M059J (cell line): ENCODE results near the gene NPPA. TPM values are rescaled to one million over a fixed set of nuclear protein-coding genes. Genes with fewer than 3 reads are reported as not detected.
"Not testable (repeated sequence)": the region's sequence is repeated elsewhere in the genome, so short reads cannot be mapped to it uniquely, and the experiment has no call there.

Experiments used
- DNase-seq: peaks from one replicate; pipeline ENCODE4 v3.0.0-alpha.2; 2012; ENCODE audit warnings: low read depth
- total RNA-seq: library from RNA; depleted of rRNA; stranded (reverse); fragments of >200 nt; shearing (Covaris generic); gene quantifications from 2 replicates; pipeline ENCODE4 v1.2.3, GENCODE V29; 2014; rRNA removed

The NPPA gene
- not detected in 2 replicates for total RNA-seq

DNA sequence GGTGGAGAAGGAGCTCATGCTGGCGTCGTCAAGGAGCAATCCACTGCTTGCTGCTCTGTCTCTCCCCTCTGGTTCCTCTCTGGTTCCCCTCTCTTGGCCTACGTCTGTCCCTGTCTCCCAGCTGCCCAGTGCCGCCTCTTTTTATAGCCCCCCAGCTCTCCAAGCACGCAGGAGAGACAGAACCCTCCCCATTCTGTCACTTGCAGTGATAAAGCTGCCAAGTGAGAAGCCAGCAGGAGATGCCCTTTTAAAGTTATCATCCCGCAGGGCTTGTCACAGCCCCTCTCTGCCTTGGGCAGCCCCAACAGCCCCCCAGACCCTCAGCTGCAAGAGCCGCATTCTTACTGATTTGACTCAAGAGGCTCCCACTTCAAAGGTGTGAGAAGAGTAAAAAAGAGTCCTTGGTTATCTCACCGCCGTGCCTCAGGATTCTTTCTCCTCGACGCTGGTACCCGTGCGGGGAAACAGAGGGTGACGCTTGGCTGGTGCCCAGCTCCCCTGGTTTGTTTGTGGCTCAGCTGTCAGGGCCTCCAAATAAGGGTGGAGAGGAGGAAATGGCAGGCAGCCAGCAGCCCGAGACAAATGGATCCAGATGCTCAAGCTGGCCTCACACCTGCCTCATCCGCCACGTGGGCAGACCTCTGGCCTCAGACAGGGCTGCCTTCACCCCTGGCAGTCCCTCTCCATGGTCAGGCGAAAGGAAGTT, at the start of gene NPPA:
Gene NPPA, minus strand, starts transcription at position 117 of the 706 bp plus-strand sequence. Its CDS starts 99 bp downstream, at position 18.
- DNase-seq = no peak

DNA sequence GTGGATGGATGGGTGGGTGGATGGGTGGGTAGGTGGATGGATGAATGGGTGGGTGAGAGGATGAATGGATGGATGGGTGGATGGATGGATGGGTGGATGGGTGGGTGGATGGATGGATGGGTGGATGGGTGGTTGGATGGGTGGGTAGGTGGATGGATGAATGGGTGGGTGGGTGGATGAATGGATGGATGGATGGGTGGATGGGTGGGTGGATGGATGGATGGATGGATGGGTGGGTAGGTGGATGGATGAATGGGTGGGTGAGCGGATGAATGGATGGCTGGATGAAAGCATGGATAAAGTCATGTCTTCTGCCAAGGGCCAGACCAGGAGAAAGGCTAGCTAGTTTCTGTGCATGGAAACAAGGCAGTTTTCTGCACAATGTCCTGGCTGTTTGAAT, 46.9 kb upstream of the NPPA start:
- DNase-seq = not testable (repeated sequence)

GRCh38 chr1:11893907-11894251, 46.3 kb upstream of the NPPA start:
- DNase-seq = peak; percentile 42

DNA sequence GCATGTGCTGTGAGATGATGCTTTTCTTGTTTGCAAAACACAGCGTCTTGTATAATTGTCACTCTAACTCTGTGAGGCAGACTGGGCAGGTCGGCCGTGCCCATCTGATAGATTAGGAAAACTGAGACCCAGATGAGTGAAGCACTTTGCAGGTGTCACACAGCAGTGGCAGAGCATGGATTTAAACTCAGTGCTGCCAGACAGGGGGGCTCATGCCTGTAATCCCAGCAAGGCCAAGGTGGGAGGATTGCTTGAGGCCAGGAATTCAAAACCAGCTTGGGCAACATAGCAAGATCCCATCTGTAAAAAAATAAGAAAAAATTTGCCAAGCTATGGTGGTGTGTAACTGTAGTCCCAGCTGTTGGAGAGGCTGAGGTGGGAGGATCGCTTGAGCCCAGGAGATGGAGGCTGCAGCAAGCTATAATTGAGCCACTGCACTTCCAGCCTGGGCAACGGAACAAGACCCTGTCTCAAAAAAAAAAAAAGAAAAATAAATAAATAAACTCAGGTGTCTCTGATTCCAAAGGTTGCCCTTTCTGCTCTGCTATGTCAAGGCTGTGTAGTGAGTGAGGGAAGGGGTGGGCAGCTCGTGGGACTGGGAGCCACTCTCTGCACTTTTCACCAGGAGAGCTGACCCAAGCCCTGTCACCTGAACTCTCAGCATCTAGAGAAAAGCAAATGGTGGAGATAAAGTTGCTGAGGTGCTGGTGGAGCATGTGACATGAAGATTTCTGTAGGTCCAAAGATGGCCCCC, 44.0 kb upstream of the NPPA start:
- DNase-seq = no peak

GRCh38 chr1:11888877-11889208, 41.3 kb upstream of the NPPA start:
- no peak for DNase-seq

GRCh38 chr1:11888206-11888876, 40.8 kb upstream of the NPPA start:
- no peak for DNase-seq

GRCh38 chr1:11887666-11888007, 40.1 kb upstream of the NPPA start:
- DNase-seq = no peak

GRCh38 chr1:11886986-11887665, 39.5 kb upstream of the NPPA start:
- no peak for DNase-seq

DNA sequence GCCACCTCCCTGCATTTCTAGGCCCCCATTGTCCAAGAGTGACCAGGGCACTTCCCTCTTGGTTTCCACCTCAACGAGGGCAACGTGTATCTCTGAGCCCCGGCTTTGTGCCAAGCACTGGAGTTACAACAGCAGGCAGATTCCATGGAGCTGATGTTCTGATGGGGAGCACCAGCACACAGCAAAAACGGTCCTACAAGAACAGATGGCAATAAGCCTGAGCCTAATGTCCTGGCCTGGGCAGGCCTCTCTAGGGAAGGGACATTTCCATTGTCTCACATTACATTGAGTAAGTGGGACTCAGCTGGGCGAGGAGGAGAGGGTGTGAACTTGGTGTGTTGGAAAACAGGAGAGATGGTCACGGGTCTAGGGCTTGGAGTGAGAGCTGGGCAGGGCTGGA, 38.3 kb upstream of the NPPA start:
- DNase-seq = no peak

DNA sequence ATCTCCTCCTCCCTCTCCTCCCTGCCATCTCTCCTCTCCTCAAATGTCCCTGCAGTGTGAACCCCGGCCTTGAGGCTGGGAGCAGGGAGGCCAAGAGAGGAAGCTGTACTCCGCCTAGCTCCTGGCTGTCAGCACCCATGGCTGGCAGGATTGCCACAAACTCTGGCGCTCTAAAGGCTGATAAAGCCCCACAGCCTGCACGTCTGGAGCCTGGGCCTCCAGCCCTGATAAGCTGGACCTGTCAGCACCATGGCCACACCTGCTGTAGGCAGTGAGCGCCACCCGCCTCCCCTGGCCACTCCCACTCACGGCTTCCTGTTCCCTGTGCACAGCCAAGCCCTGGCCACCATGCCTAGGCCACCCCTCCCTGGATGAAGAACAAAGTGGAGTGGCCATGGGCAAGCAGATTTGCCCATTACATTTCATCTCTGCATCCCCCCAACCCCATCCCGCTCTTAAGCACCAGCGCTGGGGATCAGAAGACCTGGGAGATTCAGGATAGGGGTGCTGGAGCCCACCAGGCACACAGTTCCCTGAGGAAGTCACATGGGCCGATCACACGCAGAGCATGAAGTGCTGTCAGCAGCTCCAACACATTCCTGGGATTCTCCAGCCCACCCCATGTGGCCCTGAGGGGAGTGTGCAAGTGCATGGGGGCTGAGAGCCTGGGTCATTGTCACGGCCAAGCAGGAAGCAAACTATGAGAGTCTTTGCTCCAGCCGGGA, 35.4 kb upstream of the NPPA start:
- peak; percentile 22 for DNase-seq

GRCh38 chr1:11881749-11882441, 34.3 kb upstream of the NPPA start:
- DNase-seq = no peak

GRCh38 chr1:11880911-11881748, 33.5 kb upstream of the NPPA start:
- DNase-seq = no peak

DNA sequence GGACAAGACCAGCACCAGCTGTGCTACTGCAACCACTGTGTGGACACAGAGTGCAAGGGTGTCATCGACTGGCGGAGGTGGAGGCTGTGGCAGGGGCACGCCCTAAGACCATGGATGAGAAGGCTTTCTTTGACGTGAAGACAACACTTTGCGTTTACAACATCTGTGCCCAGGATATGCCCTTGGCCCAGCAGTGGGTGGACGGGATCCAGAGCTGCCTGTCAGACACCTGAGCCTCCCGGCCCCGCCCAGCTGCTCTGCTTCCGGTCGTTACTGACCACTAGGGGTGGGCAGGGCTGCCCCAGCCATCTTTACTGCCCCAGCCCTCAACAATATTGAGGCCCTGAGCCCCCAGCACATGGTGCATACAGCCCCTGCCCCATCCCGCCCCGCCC, 32.6 kb upstream of the NPPA start:
- no peak for DNase-seq

GRCh38 chr1:11879311-11880180, 32.0 kb upstream of the NPPA start:
- no peak for DNase-seq

DNA sequence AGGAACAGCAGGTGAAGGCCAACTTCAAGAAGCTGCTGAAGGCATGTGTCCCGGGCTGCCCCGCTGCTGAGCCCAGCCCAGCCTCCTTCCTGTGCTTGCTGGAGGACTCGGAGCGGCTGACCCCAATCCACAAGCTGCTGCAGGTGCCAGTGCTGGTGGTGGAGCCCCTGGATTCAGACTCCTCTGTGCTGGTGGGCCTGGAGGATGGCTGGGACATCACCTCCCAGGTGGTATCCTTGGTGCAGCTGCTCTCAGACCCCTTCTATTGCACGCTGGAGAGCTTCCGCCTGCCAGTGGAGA, 31.3 kb upstream of the NPPA start:
- DNase-seq = no peak

- no peak for DNase-seq
These were observed 30.7 kb upstream of the NPPA start for GRCh38 chr1:11878081-11878890.

- DNase-seq = no peak
These were observed 29.5 kb upstream of the NPPA start for GRCh38 chr1:11877074-11877473.

GRCh38 chr1:11875094-11875493, 27.5 kb upstream of the NPPA start:
- no peak for DNase-seq

GRCh38 chr1:11874624-11875023, 27.0 kb upstream of the NPPA start:
- DNase-seq = no peak
